ENCODE results near the gene ARSG. TPM values are rescaled to one million over a fixed set of nuclear protein-coding genes. Genes with fewer than 3 reads are reported as not detected.

The ARSG gene
- total RNA-seq, 4 donors from 2014 or later = 1.4 to 8.2 (median 2.6) TPM

DNA sequence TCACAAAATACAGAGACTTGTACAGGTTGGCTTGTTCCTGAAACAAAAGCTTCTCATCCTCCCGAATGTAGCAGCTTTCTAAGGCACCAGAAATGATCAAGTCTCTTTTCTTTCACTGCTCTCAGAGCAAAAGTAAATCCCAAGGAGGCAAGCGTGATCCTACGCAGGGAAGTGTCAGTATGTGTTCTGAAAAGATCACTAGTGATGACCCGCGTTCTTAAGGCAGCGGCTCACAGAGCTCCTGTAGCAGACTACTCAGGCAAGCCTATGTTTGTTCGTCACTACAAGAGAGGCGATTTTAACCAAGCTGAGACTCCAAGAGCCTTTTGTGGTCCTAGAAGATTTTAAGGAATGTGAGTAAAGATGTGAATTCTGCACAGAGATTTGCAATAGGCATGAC is 131.5 kb downstream of the ARSG start:
- no peak for DNase-seq (ENCODE audit: low spot score)

DNA sequence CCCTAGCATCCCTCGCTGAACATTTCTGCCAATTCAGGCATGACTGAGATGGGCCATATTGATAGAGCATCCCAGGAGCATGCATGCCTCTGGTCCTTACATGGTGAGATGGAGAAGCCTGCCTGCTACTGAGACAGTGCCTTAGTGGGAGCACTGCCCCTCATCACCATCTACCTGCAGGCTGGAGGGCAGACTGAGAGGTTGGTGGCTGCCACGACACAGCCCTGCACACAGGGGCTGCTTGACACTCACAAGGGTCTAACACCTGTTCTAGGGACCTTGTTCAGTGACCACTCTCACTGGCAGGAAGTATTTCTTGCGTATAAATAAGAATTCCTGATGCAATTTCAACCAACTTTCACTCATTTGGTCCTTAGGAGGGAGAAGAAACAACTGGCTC is 132.0 kb downstream of the ARSG start:
- TF ChIP-seq, protein P1, sequence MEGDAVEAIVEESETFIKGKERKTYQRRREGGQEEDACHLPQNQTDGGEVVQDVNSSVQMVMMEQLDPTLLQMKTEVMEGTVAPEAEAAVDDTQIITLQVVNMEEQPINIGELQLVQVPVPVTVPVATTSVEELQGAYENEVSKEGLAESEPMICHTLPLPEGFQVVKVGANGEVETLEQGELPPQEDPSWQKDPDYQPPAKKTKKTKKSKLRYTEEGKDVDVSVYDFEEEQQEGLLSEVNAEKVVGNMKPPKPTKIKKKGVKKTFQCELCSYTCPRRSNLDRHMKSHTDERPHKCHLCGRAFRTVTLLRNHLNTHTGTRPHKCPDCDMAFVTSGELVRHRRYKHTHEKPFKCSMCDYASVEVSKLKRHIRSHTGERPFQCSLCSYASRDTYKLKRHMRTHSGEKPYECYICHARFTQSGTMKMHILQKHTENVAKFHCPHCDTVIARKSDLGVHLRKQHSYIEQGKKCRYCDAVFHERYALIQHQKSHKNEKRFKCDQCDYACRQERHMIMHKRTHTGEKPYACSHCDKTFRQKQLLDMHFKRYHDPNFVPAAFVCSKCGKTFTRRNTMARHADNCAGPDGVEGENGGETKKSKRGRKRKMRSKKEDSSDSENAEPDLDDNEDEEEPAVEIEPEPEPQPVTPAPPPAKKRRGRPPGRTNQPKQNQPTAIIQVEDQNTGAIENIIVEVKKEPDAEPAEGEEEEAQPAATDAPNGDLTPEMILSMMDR (IDR thresholded peaks at IDR 0.05) = no peak
- ATAC-seq (ENCODE audit: low FRiP score) (no peak), DNase-seq (ENCODE audit: low spot score) (no peak)

More for the DNA sequence above, 131.5 kb downstream of the ARSG start:
- no peak for ATAC-seq (ENCODE audit: low FRiP score)
- TF ChIP-seq, protein P1 (IDR thresholded peaks at IDR 0.05) = no peak

- ATAC-seq (ENCODE audit: low FRiP score) (no peak), DNase-seq (ENCODE audit: low spot score) (no peak)
- TF ChIP-seq, protein P1 (IDR thresholded peaks at IDR 0.05) = no peak
Measured at GRCh38 chr17:68424203-68424602, 132.9 kb downstream of the ARSG start.

DNA sequence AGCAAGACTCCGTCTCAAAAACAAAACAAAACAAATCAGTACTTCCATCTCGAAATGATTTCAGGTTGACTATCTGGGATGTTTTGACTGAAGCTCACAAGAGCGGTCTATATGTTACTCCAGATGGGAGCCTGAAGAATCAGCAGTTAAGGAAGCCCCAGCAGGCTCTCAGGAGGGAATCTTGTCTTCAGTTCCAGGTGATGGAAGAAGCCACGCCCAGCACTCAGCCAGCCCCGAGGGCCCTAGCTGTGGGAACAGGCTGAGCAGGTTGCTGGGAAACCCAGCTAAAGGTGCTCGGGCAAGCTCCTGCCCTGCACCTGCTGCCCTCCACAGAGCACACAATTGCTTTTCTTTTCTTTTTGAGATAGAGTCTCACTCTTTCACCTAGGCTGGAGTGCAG is 133.6 kb downstream of the ARSG start:
- TF ChIP-seq, protein P1 (IDR thresholded peaks at IDR 0.05) = no peak
- ATAC-seq (ENCODE audit: low FRiP score) = no peak
- DNase-seq (ENCODE audit: low spot score) = no peak

GRCh38 chr17:68425979-68426378 is 134.7 kb downstream of the ARSG start:
- no peak for DNase-seq (ENCODE audit: low spot score)
- TF ChIP-seq, protein P1 (IDR thresholded peaks at IDR 0.05) = no peak
- no peak for ATAC-seq (ENCODE audit: low FRiP score)

DNA sequence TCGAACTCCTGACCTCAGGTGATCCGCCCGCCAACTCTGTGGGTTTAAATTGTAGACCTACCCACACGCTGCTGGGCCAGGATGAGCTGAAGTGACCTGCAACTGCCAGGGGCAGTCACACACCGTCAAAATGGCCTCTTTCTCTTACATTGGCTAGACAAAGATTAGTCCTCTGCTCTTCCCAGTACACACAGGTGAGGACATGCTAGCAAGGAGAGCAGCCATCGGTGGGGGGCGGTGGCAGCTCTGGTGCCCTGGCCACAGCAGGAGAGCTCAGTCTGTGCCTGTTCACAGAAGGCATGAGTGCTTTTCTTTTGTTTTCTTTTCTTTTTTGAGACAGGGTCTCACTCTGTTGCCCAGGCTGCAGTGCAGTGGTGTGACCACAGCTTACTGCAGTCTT is 136.3 kb downstream of the ARSG start:
- TF ChIP-seq, protein P1 (IDR thresholded peaks at IDR 0.05) = no peak
- ATAC-seq (ENCODE audit: low FRiP score) = no peak
- no peak for DNase-seq (ENCODE audit: low spot score)

DNA sequence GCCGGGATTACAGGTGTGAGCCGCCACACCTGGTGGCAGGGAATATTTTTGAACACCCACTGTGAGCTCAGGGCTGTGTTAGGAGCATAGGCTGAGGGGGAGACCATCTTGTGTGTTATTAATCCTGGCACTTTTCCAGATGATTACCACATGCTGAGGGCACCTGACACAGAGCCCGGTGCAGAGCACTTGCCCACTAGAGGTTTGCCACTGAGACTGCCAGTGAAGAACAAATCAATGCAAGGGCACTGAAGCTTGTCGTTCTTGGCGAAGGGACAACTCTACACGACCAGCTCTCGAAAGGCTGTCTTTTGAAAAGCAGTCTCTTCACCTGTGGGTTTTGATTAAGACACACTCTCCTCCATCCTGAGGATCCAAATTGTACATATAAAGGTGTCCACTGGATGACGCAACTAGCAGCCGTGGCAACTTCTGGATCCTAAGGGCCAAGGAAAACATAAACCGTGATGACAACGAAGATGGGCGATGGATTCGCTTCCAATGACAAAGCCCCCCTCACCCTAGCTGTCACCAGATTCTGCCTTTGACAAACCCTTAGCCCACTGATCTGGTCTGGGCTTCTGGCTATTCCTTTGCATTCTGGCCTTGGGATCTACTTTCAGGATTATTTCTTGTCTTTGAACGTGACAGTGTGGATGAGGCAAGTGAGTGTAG is 137.3 kb downstream of the ARSG start:
- no peak for ATAC-seq (ENCODE audit: low FRiP score)
- no peak for DNase-seq (ENCODE audit: low spot score)
- TF ChIP-seq, protein P1 (IDR thresholded peaks at IDR 0.05) = no peak

Measured in omental fat pad (tissue), 4 donors.